IPS-18c (cell line): ENCODE measurements around the gene SRPK1.
"Not testable (repeated sequence)": the region's sequence is repeated elsewhere in the genome, so short reads cannot be mapped to it uniquely, and the experiment has no call there.

Source experiments
- H3K4me3 ChIP-seq: 2 replicates; pipeline ENCODE4 v1.7.0; 2013; ENCODE audit warnings: low read depth, mild to moderate bottlenecking, low read length, moderate library complexity; ENCODE audit not compliant: insufficient read depth
- H3K9me3 ChIP-seq: one replicate; pipeline ENCODE4 v1.6.1; 2013; ENCODE audit warnings: mild to moderate bottlenecking, low read length, moderate library complexity; ENCODE audit not compliant: control insufficient read depth, insufficient read depth

The SRPK1 gene

DNA sequence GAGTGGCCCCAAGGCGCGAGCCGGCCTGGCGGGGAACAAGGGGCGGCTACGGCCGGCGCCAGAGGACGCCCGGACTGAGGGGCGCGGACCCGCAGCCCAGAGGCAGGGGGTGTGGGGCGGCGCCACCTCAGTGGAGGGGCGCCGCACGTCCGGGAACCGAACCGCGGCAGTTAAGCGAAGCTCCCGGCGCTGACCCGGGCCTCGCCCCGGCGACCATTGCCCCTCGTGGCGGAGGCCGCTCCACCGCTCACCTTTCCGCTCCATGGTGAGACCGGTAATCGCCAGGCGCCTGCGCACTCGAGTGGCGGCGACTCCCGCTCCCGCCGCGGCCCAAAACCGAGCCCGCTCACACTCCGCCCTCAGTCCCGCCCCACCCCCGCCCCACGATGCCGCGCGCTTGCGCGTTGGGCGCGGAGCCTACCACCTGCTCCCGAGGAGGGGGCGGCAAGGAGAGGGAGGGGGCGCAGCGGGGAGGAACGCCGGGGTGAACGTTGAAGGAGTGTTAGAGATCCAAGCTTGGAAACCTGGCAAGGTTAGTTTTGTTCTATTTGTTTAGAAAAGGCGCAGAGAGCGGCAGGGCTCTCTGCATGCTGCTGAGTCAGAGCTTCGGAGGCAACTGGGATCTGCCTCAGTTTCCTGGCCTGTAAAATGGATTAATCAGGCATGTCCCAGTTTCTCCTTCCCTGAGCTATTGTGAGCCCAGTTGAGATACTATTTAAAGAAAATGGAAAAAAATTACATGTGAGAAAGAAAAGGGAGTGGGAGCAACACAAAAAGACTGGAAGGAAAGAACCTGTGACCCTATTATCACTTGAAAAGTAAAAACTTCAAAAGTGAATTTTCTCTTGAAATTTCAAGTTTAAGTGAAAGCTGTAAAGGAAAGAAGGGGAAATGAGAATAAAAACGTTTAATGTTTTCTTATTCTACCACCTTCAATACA lies at the start of gene SRPK1:
TSS of gene SRPK1 (minus strand) at position 306 of the 940 bp plus-strand sequence. CDS start at position 264, 42 bp downstream.
- no peaks in the 10 kb centered on the region for H3K9me3 ChIP-seq
- peak within 1 kb of the TSS; percentile 66 for H3K4me3 ChIP-seq

DNA sequence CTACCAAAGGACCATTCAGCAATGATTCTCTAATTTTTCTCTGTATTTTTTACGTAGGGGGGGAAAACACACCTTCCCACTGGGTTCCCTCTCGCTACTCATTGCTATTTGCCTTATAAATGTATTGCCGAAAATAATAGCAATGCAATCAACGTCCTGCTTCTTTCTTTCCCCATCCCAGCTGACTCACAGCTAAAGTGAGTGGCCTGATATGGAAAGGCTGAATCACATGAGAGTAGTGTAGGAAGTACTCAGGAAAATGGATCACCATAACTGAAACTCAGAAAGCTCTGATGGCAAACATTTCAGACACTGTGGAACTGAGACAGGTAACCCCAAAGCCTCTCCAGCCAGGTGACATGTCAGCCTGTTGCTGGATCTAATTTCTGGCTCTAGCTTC lies 49.3 kb upstream of the SRPK1 start:
- H3K4me3 ChIP-seq = no peak overlapping the region
- no peaks in the 10 kb centered on the region for H3K9me3 ChIP-seq

DNA sequence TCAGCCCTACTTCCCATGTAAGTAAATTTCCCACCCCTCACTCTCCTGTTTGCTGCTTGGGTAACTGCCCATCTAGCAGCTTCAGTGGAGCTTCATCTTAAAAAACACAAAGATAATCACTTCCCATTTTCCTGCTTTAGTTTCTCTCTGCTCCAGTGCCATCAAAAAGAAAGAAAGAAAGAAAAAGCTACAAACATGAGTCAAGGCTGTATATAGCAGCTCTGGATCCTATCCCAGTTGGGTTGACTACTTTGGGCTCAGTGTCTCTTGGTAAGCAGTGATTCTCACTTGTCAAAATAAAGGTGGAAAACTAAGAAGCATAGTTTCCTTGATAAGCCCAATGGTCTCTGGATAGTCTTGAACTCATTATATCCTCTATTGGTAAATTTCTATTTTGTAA lies 48.7 kb upstream of the SRPK1 start:
- no peaks in the 10 kb centered on the region for H3K9me3 ChIP-seq
- H3K4me3 ChIP-seq = no peak overlapping the region

DNA sequence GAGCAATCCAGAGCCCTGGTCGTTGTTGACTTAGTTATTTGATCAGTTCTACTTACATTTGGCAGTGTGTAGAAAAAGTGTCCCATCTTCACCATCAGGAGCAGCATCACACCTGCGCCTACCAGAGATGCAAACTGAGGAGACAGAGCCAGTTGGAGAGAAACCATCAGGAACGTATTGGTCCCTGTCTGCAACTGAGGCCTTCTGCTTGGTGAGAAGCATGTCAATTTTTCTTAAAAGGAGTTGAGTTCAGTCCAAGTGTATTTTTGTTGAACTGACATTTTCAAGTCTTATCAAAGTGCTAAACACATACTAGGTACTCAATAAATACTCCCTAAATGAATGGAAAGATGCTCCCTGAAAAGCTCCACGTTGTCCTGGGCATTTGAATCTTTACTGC lies 47.9 kb upstream of the SRPK1 start:
- Histone ChIP-seq H3K9me3 (no peaks in the 10 kb centered on the region), H3K4me3 (no peak overlapping the region)

DNA sequence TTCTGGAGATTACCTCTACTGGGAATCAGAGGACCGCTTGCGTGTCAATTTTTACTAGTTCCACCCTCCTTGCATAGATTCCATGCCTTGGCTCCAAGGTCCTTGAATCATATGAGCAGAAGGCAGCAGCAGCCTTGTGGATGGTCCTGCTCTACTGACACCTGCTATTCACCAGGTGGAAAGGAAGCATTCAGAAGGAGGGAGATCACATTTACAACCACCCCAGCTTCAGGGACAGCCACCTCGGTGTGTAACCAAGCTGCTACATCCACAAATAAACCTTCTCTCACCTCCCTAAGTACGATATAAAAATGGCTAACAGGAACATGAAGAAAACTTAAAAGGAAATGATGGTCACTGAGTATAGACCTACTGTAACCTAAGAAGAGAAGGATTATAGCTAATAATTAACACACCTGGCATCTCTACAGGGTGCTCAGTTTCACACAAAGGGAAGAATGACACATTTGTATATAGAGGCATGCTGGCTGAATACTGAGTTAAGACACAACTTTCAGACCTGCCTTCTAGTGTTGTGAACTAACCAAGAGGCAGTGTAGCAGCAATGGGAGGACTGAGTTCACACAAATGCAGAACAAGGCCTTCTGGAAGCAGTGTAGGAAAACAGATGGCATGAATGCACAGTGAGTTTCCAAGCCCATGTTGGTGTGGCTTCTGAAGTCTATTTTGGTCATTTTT lies 46.3 kb upstream of the SRPK1 start:
- Histone ChIP-seq H3K9me3 (no peaks in the 10 kb centered on the region), H3K4me3 (no peak overlapping the region)

DNA sequence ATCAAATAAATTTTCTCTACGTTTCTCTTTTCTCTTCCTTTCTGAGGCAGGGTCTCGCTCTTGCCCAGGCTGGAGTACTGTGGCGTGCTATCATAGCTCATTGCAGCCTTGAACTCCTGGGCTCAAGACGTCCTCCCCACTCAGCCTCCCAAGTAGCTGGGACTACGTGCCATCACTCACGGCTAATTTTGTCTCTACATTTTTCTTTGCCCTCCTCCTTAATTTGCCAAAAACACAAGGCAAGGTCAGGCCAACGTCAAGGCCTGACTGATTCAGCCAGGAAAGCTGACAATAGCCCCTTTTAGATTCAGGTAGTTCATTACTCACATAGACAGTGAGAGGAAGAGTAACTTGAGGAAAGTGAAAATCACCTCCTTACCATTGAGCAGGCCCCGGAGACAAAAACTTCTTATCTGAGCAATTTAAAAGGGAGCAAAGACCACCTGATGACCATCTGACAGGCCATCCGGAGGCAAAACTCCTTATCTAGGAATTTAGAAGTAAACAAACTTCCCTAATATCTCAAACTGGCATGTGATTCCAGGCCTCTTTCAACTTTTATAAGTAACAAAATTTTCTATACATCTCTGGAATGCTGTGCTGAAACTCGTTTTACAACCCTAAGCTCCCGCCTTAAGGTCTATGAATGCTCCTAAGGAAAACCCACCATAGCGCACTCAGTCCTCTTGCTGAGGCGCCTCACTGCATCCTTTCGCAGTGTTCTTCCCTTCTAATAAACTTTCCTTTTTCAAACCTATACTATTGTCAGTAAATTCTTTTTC lies 42.1 kb upstream of the SRPK1 start:
- Histone ChIP-seq H3K4me3 (no peak overlapping the region), H3K9me3 (no peaks in the 10 kb centered on the region)

DNA sequence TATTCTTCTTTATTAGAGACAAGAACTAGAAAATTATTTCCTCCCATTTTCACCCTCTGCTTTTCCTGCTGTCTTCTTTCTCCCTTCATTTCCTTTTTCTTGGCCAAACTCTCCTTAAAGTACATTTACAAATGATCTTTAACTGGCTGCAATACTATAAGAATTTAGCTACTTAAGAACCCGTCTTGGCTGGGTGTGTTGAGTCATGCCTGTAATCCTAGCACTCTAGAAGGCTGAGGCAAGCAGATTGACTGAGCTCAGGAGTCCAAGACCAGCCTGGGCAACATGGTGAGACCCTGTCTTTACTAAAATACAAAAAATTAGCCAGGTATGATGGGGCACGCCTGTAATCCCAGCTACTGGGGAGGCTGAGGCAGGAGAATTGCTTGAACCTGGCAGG lies 39.3 kb upstream of the SRPK1 start:
- no peak overlapping the region for H3K4me3 ChIP-seq
- H3K9me3 ChIP-seq = no peaks in the 10 kb centered on the region

DNA sequence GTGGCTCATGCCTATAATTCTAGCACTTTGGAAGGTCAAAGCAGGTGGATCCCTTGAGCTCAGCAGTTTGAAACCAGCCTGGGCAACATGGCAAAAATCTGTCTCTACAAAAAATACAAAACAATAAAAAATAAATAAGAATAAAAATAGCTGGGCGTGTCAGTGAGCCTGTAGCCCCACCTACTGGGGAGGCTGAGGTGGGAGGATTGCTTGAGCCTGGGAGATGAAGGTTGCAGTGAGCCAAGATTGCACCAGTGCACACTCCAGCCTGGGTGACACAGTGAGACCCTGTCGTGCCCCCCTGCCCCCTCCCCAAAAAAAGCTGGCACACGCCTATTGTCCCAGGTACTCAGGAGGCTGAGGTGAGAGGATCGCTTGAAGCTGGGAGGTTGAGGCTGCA lies 35.1 kb upstream of the SRPK1 start:
- Histone ChIP-seq H3K9me3 (no peaks in the 10 kb centered on the region), H3K4me3 (no peak overlapping the region)

DNA sequence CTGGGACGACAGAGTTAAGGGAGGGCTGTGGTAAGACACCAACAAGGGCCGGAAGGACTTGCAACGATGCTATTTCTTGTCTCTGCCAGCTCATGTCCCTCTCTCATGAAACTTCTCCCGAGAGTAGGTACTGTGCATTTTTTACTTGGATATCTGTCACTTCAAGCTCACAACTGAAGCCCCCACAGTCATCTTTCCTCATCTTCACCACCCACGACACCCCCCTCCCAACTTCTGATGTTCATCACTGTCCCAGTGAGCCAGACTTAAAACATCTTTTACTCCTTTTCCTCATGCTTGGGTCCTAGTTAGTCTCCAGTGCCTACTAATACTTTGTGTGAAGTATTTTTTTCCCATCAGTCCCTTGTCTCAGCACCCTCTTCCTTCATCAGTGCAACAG lies 34.6 kb upstream of the SRPK1 start:
- H3K9me3 ChIP-seq = no peaks in the 10 kb centered on the region
- no peak overlapping the region for H3K4me3 ChIP-seq

DNA sequence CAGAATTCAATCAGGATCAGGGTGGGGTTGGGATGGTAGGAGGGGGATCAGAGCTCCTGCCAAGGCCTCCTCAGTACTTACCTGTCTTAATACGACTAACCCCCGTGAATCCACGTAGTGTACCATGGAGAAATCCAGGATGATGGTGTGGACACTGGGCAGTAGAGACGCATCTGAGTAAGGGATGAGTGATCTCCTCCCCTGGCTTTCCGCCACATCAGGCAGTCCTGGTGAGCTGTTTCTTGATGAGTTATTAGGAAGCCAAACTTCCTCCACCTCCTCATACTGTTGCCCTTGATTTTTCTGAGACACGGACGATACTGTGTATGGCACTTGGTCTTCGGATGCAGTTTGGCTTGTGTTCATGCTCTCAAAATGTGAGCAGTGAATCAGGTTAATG lies 34.2 kb upstream of the SRPK1 start:
- no peaks in the 10 kb centered on the region for H3K9me3 ChIP-seq
- no peak overlapping the region for H3K4me3 ChIP-seq

DNA sequence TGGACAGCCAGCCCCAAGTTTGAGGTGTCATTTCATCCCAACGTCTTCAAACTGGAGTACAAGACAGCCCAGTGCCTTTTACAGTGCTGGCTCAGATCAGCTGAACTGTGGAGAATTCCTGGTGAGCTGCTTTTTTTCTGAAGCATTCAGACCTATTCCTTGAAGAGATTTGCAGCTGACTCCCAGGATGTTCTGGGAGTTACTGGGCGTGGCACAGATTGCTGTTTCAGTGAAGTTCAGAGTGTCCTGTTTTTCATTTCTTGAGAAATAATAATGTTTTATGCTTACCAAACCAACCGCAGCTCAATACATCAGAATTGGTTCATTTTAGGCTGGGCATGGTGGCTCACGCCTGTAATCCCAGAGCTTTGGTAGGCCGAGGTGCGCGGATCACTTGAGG lies 33.4 kb upstream of the SRPK1 start:
- H3K9me3 ChIP-seq = no peaks in the 10 kb centered on the region
- no peak overlapping the region for H3K4me3 ChIP-seq

DNA sequence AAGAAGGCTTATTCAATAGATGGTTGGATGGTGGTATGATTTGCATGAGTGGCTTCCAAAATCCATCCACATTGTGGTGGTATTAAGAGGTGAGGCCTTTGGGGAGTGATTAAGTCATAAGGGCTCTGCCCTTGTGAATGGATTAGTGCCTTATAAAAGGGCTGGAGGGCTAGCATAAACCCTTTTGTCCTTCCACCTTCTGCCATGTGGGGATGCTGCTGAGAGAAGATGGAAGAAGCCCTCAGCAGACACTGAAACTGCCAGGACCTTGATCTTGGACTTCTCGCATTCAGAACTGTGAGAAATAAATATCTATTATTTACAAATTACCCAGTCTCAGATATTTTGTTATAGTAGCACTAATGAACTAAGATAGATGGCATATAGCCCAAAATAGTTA lies 27.8 kb upstream of the SRPK1 start:
- Histone ChIP-seq H3K9me3 (no peaks in the 10 kb centered on the region), H3K4me3 (no peak overlapping the region)

DNA sequence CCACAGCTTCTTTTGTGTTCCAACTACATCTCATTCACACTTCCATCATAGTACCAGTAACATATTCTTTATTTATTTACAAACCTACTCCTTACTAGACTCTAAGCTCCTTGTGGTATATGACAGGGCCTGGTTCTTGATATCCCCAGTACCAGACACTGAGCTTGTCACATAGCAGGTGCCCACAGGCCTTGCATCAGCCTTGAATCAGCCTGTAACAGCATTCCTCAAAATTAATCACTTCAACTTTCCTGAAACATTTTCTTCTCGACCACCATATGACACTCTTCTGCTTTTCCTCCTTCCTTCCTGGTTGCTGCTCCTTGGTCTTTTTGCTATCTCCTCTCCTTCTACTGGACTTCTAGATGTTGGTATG lies 24.7 kb upstream of the SRPK1 start:
- Histone ChIP-seq H3K9me3 (no peaks in the 10 kb centered on the region), H3K4me3 (no peak overlapping the region)

DNA sequence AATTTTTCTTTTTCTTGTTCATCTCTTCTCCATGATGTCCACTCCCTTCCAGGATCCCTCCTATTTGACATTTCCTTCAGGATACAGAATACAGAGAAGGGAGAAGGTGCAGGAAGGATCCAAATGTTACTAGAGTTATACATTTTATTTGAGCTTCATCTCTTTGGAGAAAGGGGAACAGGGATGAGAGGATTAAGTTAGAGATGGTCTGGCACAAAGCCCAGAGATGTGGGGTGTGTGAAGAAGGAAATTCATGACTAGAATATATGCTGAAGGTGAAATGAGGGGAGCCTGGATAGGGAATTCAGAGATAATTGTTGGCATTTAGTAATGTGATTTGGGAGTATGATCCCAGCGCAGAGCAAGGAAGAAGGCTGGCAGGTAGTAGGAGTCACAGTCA lies 22.5 kb upstream of the SRPK1 start:
- no peak overlapping the region for H3K4me3 ChIP-seq
- peaks cover 2% of the 10 kb centered on the region for H3K9me3 ChIP-seq

DNA sequence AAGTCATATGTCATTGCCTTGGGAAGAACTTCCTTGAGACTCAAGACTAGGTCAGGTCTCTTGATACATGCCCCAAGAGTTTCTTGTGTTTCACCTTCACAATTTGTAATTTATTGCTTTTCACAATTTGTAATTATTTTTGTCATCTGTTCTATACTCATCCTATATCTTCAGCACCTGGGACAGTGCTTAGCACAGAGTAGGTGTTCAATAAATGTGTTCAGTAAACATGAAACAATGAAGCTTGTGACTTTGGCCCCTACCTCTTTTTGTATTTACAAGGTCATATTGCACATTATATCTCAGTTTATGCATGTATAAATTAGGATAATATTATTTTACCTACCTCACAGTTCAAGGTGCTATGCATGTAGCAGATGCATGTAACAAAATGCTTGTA lies 21.5 kb upstream of the SRPK1 start:
- no peak overlapping the region for H3K4me3 ChIP-seq
- H3K9me3 ChIP-seq = peaks cover 2% of the 10 kb centered on the region

DNA sequence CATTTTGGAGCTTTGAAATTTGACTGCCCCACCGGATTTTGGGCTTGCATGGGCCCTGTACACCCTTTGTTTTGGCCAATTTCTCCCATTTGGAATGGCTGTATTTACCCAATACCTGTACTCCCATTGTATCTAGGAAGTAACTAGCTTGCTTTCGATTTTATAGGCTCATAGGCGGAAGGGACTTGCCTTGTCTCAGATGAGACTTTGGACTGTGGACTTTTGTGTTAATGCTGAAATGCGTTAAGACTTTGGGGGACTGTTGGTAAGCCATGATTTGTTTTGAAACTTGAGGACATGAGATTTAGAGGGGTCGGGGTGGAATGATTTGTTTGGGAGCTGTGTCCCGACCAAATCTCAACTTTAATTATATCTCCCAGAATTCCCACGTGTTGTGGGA lies 20.3 kb upstream of the SRPK1 start:
- H3K9me3 ChIP-seq, H3K4me3 ChIP-seq: not testable (repeated sequence)

DNA sequence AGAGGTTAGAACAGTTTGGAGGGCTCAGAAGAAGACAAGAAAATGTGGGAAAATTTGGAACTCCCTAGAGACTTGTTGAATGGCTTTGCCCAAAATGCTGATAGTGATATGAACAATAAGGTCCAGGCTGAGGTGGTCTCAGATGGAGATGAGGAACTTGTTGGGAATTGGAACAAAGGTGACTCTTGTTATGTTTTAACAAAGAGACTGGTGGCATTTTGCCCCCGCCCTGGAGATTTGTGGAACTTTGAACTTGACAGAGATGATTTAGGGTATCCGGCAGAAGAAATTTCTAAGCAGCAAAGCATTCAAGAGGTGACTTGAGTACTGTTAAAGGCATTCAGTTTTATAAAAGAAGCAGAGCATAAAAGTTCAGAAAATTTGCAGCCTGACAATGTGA lies 19.1 kb upstream of the SRPK1 start:
- not testable (repeated sequence) for H3K9me3 ChIP-seq, H3K4me3 ChIP-seq

DNA sequence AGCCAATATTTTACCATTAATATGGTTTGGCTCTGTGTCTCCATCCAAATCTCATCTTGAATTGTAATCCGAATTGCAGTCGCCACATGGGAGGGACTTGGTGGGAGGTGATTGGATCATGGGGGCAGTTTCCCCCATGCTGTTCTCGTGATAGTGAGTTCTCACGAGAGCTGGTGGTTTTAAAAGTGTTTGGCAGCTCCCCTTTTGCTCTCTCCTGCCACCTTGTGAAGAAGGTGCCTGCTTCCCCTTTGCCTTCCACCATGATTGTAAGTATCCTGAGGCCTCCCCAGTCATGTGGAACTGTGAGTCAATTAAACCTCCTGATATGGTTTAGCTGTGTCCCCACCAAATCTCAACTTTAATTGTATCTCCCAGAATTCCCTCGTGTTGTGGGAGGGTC lies 18.4 kb upstream of the SRPK1 start:
- not testable (repeated sequence) for H3K9me3 ChIP-seq, H3K4me3 ChIP-seq
